ENCODE data around the gene NIM1K.

- TF ChIP-seq POLR2A (IDR thresholded peaks at IDR 0.05; ENCODE audit: low read length) = no peak
- no peak for TF ChIP-seq GATA1 (IDR thresholded peaks at IDR 0.05; ENCODE audit: low read depth, low read length)
Measured at GRCh38 chr5:43152946-43153345, 39.1 kb upstream of the NIM1K start.
